HG03159 (cell line): ENCODE results near the gene RSPRY1.
A peak's percentile ranks its signal among the peaks of the same experiment; 100 is the strongest.

Experiments used
- ATAC-seq: cut with Tn5 transposase; IDR thresholded peaks from one replicate; pipeline ENCODE4 v1.9.1; 2021; ENCODE audit warnings: mild to moderate bottlenecking, moderate library complexity; ENCODE audit not compliant: unreplicated experiment

RSPRY1 gene

DNA sequence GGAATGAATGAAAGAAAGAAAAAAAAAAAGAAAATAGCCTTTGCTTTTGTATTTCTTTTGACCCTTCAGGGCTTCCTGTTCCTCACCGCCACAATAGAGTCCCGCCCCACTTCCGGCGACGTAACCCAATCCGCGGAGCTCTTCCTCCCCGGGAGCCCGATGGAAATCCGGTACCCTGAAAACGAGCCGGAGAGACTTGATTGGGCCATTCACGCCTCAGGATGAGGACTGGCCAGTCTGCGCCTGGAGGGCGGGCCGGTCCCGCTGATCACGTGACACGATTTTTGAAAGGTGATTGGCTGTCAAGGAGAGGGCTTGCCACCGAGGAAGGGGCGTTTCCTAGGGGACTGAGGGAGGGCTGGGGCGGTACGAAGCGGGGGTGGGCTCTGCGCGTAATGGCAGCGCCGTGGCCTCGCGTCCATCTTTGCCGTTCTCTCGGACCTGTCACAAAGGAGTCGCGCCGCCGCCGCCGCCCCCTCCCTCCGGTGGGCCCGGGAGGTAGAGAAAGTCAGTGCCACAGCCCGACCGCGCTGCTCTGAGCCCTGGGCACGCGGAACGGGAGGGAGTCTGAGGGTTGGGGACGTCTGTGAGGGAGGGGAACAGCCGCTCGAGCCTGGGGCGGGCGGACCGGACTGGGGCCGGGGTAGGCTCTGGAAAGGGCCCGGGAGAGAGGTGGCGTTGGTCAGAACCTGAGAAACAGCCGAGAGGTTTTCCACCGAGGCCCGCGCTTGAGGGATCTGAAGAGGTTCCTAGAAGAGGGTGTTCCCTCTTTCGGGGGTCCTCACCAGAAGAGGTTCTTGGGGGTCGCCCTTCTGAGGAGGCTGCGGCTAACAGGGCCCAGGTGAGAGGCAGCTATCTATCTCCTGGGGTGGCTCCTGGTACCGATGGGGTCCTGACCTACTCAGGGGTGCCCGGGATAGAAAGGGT lies at the start of gene RSPRY1, which contains the start of gene PSME3IP1:
TSS of gene RSPRY1 (plus strand) at position 385 of the 927 bp plus-strand sequence. CDS start 18,330 bp downstream, outside the sequence.
TSS of gene PSME3IP1 (minus strand) at position 95 of the 927 bp plus-strand sequence. CDS start 12,185 bp downstream, outside the sequence.
- ATAC-seq = peak; percentile 89

DNA sequence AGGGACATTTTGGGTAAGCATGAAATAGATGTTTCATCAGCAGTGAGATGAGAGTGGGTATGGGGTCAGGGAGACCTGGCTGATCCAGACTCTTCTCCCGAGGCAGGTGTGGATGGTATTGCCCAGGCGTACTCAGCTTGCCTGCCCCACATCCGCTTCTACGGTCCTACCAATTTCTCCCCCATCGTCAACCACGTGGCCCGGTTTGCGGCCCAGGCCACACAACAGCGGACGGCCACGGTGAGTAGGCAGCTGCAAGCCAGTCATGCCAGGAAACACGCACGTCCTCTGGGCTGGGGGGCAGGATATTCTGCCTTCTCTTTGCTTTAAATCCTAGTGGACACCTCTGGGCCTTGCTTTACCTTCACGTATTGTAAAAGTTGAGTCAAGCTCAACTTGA lies 49.1 kb upstream of the RSPRY1 start:
- no peak for ATAC-seq

DNA sequence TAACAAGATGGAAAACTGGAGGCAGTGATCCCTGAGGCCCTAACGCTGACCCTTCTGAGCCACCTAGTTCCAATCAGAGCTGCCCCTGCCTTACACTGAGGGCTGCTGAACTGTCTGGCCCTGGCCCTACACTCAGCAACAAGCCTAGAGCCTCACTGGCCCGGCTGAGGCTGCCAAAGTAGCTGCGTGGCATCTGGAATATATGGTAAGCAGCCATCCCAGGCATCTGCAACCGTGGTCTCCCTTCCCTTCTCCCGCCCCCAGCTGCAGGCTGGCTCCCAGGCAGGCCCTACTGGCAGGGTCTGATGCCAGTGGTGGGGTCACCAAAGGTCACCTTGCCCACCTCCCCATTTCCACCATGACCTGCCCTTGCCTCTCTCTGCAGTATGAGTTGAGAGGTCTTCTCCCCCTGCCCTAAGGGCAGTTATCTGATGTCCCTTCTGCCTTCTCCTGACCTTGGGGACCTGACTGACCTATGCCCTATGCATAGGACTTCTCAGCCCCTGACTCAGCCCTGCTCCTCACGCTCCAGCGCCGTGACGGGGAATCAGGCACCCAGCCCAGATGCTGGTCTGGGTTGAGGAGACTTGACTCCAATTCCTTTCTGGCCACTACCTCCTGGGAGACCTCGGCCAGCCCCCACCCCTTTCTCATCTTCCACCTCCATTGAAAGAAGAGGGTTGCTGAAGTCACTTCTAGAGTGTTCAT lies 48.4 kb upstream of the RSPRY1 start:
- ATAC-seq = no peak

DNA sequence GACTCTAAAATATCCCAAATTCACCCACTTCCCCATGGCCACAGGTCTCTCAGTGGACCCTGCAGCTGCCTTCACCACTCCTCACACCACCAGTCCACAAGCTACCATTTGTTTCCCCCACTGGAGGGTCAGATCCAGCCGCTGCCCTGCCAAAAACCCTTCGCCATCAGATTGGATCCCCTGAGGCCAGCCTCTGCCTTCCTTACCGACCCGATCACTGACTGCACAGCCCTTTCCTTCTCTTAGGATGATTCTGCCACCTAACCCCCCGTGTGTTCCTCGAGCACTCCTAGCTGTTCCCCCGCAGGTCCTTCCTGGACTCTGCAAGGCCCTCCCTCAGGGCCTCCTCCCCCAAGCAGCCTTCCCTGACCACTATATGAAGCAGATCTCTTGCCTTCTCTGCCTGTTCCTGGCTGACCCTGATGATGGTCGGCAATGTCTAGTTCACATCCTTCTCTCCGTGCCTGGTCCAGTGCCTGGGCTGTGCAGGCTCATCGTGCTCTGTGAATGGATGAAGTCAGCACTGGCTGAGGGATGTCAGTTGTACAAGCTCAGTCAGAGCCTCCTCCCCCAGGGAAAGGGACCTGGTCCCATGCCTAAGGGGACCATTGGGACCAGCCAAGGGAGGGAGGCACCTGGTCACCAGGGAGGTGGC lies 47.7 kb upstream of the RSPRY1 start:
- no peak for ATAC-seq

DNA sequence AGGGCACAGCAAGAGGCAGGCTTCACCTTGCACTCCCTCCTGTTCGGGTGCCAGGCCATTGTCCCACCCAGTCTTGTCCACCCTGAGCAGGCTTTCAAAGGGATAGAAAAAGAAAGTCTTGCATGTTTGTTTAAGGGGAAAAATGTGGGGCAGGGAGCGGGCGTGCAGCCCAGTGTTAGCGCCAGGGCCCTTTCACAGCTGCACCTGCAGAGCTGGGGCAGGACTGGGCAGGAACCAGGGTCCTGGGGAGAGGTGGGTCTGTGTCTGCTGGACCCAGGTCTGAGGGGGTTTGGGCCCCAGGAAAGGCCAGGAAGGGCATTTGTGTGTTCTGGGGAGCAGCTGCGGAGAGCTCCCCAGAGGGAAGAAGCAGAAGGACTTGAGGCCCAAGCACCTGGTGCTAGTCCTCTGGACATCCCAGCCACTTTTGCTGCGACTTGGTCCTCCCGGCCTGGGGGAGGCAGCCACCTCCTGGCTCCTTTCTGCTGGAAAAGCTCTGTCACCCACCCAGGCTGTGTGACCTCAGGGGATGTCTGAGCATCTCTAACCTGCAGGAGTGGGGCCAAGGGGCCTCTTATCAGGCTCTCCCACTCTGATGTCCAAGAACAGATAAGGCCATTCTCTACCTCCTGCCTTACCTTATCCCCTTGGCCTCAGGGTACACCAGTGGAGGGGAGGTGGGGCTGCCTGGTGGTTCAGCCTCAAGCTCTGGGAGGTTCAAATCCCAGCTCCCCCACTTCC lies 45.0 kb upstream of the RSPRY1 start:
- no peak for ATAC-seq

DNA sequence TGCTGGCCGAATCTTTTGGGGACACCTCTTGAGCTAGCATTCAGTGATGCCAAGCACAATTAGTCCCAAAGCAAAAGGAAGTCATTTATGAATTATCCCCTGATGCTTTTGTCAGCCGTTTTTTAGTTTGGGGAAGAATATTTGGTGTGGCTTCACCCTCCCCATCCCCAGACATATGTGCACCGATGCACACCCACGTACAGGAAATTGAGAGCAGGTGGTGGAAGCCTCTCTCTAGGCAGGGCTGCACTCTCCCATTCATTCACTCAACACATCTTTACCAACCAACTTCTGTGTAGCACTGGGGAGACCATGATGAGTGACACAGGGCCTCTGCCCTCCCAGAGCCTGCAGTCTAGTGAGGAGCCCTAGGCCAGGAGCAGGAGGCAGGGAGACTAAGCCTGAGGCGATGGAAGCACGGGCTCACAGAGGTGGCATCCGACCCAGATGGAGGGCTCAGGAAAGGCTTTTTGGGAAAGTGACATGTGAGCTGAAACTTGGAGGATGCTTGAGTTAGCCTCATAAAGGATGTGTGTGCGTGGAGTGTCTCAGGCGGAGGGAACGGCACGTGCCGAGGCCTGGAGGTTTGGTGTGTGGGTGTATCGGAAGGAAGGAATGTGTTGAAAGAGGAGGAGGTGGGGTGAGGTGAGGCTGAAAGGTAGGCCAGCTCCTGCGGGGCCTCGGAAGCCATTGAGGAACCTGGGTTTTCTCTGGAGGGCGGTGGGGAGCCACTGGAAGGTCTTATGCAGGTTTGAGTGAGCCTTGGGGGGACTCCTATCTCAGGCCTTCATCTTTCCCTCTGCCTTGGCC lies 44.1 kb upstream of the RSPRY1 start:
- no peak for ATAC-seq

DNA sequence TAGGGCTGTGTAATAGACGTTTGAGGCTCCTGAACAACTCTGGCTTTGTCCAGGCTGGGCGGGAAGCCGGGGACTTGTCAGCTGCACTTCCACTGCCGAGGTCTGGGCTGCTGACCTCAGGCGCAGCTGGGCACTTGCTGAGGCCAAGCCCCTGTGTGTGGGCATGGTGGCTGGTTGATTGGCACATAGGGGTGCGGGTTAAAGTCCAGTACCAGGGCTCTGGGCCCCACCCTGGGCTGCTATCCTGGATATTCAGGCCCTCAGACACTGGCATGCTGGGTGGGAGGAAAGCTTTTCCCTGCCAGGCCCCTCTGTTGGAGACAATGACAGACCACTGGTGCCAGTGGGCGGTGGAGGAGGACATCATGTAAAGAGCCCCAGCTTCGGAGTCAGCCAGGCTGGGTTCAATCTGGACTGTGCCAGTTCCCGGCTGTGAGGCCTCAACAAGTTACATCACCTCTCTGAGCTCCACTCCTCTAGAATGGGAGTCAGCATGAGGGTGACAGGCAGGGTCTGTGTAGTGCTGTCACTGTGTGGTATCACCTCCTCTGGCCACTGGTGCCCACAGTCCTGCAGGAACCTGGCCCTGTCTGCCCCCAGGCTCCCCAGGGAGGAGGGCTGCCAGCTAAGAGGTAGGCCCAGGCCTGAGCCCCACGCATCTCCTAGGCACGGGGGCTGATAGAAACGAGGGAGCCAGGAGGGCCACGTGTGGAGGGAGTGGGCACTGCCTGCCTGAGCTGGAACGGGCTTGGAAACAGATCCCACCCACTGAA lies 42.8 kb upstream of the RSPRY1 start:
- ATAC-seq = no peak

DNA sequence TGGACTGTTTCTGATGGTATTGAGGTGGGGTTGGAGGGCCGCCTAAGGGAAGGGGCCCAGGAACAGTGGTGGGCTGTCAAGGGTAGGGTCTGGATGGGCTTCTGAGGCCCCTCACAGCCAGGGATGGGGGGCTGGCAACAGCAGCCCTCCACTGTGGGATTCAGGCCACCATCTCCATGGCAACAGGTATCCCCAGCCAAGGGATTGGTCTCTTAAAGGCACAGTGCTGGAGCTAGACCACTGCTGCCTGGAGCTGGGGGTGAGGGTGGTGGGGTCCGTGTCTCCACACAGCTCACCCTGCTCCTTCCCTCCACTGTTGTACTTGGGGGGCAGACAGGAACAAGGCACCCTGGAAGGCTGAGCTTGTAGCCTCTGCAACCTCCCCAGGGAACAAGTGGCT lies 42.1 kb upstream of the RSPRY1 start:
- no peak for ATAC-seq

DNA sequence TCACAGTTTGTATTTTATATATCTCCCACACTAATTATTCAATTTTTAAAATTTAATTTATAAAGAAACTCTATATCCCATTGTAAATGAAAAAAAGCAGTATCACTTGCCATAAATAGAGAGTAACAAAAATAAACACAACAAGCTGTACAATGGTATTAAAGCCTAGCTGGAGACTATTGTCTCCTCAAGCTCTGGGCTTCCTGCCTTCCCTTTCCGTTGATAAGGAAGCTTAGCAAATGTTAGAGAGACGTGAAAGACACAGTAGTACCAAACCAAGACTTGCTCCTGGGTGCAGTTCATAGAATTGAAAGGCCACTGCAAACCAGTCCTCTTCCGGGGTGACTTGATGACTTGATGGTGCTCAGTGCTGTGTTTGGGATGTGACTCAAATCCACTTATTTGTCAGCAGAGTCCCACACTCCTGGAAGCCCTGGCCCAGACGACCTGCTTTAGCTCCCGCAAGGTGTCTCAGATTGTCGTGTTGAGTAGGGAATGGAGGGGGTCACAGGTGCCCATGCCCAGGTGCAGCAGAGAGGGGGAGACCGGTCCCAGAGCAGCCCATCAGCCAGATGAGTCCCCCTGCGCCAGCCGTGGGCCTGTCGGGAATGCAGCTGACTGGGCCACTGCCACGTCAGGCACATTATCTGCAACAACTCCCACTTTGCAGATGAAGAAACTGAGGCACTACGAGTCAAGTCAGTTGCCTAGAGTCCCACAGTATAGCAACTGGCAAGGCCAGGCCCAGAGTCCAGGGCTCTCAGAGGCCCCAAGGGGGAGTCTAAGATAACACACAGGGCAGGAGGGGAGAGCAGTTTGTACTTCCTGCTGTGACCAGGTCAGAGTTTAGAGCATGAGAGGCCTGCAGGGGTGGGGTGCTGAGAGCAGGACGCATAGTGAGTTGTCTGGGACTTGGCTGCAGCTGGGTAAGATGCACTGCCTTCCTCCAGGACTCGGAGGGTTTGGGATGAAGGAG lies 40.8 kb upstream of the RSPRY1 start:
- ATAC-seq = no peak

DNA sequence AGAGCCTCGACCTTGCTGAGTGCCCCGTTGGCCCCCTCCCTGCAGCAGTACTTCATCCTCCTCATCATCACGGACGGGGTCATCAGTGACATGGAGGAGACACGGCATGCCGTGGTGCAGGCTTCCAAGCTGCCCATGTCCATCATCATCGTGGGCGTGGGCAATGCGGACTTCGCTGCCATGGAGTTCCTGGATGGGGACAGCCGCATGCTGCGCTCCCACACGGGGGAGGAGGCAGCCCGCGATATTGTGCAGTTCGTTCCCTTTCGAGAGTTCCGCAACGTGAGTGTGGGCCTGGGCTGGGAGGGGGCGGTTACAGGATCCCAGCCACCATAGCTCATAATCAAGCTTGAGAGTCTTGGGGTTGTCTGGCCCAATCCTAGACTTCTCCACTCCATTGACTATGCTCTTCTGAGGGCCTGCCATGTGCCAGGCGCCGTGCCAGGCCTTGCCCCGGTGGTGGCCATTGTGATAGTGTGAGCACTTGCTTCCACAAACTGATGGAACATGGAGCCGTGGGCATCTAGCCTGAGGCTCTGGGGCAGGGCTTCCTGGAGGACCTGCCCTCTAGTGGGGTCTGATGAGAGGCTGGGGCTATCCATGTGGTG lies 40.0 kb upstream of the RSPRY1 start:
- no peak for ATAC-seq

DNA sequence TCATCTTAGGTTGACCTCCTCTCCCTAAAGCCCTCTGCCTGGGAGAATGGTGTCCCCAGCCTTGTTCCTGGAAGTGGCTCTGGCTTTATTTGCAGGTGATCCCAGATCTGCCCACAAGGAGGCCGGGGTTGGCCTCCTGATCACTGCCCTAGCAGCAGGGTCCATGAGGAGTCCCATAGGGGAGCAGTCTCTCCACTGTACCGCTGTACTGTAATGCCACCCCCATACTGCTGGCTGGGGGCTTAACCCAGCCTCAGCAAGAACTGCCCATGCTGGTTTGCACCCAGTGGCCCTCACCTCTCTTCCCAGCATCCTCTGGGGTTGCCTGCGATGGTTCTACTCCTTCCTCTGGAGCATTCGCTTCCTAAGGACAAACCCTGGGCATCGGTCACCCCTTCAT lies 39.4 kb upstream of the RSPRY1 start:
- ATAC-seq = no peak

DNA sequence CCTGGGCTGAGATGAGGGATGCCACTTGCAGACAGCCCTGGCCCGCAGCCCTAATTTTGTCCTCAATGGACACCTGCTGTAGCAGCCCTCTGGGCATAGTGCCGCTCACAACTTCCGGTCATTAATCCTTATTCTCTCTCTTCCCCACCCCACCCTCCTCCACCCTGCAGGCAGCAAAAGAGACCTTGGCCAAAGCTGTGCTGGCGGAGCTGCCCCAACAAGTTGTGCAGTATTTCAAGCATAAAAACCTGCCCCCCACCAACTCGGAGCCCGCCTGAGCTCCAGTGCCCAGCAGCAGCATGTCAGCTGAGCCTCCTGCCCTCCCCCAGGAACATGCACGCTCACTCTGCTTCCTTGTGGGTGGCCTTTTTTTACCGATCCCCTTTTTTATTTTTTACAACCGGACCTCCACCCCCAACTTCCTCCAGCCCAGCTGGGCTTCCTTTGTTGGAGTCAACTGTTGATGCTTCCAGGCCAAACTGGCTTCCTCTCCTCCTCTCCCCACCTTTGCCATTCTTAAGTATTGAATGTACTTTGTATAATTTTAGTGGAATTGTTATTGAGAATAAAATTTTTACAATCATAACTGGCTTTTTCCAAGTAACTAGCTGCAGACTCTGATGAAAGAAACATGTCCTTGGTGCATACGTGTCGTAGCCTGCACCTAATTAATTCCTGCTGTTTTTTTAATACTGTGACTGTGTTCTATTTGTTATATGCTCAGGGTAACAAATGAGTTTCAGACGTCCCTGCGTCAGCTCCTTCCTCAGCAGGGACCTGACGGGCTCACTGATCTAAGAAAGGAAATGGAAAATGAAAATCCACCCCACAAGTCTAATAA lies 38.5 kb upstream of the RSPRY1 start:
- ATAC-seq = no peak

DNA sequence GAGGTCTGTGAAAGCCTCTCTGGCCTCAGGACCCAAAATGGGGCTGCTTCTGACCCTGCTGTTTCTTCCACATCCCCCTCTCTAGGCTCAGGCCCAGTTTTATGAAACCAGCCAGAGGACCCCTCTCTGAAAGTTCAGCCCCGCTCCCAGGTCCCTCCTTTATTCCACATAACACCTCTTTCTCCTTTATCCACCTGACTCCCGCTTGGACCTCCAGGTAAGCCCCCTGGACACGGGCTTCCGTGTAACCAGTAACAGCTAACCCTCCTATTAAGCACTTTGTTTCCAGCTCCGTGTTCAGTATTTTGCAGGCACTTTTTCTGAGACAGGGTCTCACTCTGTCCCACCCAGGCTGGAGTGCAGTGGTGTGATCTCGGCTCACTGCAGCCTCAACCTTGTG lies 37.6 kb upstream of the RSPRY1 start:
- no peak for ATAC-seq

DNA sequence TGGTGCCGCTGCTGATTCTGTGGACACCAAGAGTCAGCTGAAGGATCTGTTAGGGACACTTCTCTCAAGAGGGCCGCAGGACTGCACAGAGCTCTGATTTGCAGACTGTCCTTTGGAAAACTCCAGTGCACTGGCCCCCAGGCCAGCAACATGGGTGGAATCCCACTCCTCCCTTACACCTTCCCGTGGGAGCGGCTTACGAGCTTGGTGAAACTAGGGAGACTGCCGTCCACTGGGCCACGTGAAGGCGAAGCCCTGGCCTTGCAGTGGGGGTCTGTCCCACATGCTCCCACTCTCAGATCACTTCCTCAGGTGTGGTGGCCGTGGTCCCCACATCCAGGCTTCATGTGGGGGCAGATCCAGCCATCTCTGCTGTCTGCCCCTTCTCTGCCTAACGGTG lies 36.7 kb upstream of the RSPRY1 start:
- no peak for ATAC-seq

DNA sequence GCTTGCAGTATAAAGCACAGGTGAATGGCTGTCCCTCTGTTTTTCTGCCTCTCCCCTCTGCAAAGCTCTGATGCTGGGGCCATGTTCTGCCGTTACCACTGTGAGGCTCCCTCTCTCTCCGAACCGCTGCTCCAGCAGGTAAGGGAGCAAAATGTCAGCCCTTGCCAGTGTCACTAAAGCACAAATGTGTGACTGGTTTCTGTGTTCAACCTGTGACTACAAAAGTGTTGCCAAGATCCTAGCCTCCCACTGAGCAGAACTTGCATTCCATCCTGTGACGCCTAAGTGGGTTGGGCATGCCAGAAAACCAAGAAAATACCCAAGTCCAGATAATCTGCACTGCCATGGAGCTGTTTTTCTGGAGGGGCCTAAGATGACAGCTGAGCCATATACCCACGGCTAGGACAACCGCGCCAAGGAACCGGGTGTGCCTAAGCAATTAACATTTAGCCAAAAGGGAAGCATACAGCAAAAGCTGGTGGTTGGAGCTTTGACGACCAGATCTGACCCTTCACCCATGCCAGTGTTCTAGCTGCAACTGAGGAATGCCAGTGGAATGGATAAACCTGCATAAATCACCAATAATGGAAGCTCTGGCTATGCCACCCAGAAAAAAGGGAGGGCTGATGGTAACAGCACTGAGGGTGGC lies 35.3 kb upstream of the RSPRY1 start:
- ATAC-seq = no peak

DNA sequence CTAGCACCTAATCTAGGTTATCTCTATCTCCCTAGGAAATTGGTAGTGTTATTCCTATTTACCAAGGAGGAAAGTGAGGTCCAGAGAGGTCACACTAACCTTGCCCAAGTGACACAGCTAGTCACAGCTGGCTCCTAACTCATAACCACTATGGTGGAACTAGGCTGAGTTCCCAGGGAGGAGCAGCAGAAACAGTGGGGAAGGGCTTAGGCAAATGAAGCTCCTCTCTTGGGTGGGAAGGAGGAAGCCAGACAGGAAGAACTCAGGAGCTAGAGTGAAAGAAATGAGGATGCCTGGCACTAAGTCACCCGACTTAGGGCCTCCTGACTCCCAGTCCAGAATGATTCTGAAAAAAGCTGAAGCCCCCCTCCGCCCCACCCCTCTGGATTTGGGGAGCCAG lies 34.8 kb upstream of the RSPRY1 start:
- no peak for ATAC-seq
